Skeletal muscle tissue (tissue), 1 donor: ENCODE data around the gene TARDBP. TPM values are rescaled to one million over a fixed set of nuclear protein-coding genes. Genes with fewer than 3 reads are reported as not detected.

Experiments
- total RNA-seq: library from RNA; depleted of rRNA; stranded (reverse); fragments of >200 nt; gene quantifications from one replicate; pipeline ENCODE4 v1.2.3, GENCODE V29; 2014

The TARDBP gene
- total RNA-seq, 1 donor from 2014 or later: 61.1 TPM

Other genes with a start within 250 kb of the TARDBP start
- gene CASZ1, start 216.0 kb upstream of the TARDBP start, total RNA-seq: 26.1 TPM
- under 0.01 TPM for gene MASP2, start 34.6 kb downstream of the TARDBP start, total RNA-seq
- 8.4 TPM for gene SRM, start 47.4 kb downstream of the TARDBP start, total RNA-seq
- 28.2 TPM for gene EXOSC10, start 87.2 kb downstream of the TARDBP start, total RNA-seq
- gene ANGPTL7, start 176.7 kb downstream of the TARDBP start, total RNA-seq: 5.2 TPM
- 25.1 TPM for gene MTOR, start 249.9 kb downstream of the TARDBP start, total RNA-seq